NB4 (cell line): Measurements from ENCODE around the gene SERINC2.

ENCODE experiments used
- CTCF ChIP-seq: IDR thresholded peaks from one replicate; pipeline ENCODE4 v1.5.1; 2012; ENCODE audit warnings: low read depth, low read length
- MAX ChIP-seq: IDR thresholded peaks from 2 replicates; pipeline ENCODE4 v1.6.1; 2011; ENCODE audit warnings: low read depth, low read length
- MYC ChIP-seq: IDR thresholded peaks from 2 replicates; pipeline ENCODE4 v1.6.1; 2011; ENCODE audit warnings: low read depth, low read length
- POLR2A ChIP-seq: IDR thresholded peaks from 2 replicates; pipeline ENCODE4 v1.6.1; 2011; ENCODE audit warnings: mild to moderate bottlenecking; ENCODE audit not compliant: insufficient read length; ENCODE audit errors: extremely low read depth

- TF ChIP-seq MAX (no peak), CTCF (no peak), POLR2A (no peak), MYC (no peak)
These were observed 5.9 kb upstream of the SERINC2 start for GRCh38 chr1:31407029-31407626.
